Neural progenitor cell (in vitro differentiated cells): ENCODE measurements around the gene MBD3L4. TPM values are rescaled to one million over a fixed set of nuclear protein-coding genes. Genes with fewer than 3 reads are reported as not detected.

Experiments
- DNase-seq: peaks from one replicate; pipeline ENCODE4 v3.0.0-alpha.2; 2016; ENCODE audit warnings: low spot score
- H2AFZ ChIP-seq: fragments of 200-600 bp; sonication (generic); replicated peaks from 2 replicates; pipeline ENCODE4 v1.6.1; 2016; ENCODE audit warnings: antibody characterized with exemption
- H3F3A ChIP-seq: fragments of 200-600 bp; sonication (generic); 2 replicates; pipeline ENCODE4 v1.6.1; 2016; ENCODE audit warnings: antibody characterized with exemption, low read depth
- H3K27ac ChIP-seq: fragments of 200-600 bp; sonication (generic); 2 replicates; pipeline ENCODE4 v1.5.1; 2016; ENCODE audit warnings: mild to moderate bottlenecking
- H3K27me3 ChIP-seq: fragments of 200-600 bp; sonication (generic); 2 replicates; pipeline ENCODE4 v1.6.1; 2016; ENCODE audit warnings: mild to moderate bottlenecking, moderate library complexity
- H3K36me3 ChIP-seq: fragments of 200-600 bp; sonication (generic); 2 replicates; pipeline ENCODE4 v1.5.1; 2016
- H3K4me1 ChIP-seq: fragments of 200-600 bp; sonication (generic); 2 replicates; pipeline ENCODE4 v1.6.1; 2016; ENCODE audit warnings: mixed run types
- H3K4me2 ChIP-seq: fragments of 200-600 bp; sonication (generic); 2 replicates; pipeline ENCODE4 v1.6.1; 2016
- H3K4me3 ChIP-seq: fragments of 200-600 bp; sonication (generic); 2 replicates; pipeline ENCODE4 v1.5.1; 2016
- H3K79me2 ChIP-seq: fragments of 200-600 bp; sonication (generic); 2 replicates; pipeline ENCODE4 v1.6.1; 2016; ENCODE audit warnings: low read depth
- H3K9ac ChIP-seq: fragments of 200-600 bp; sonication (generic); 2 replicates; pipeline ENCODE4 v1.6.1; 2016
- H3K9me3 ChIP-seq: fragments of 200-600 bp; sonication (generic); 2 replicates; pipeline ENCODE4 v1.5.1; 2016; ENCODE audit warnings: low read depth
- H4K20me1 ChIP-seq: fragments of 200-600 bp; sonication (generic); 2 replicates; pipeline ENCODE4 v1.6.1; 2016; ENCODE audit warnings: low read depth
- H3K27ac Mint-ChIP-seq: 3 replicates; pipeline ENCODE4 v1.8.0; 2021; ENCODE audit warnings: mixed read lengths
- H3K27me3 Mint-ChIP-seq: 2 replicates; pipeline ENCODE4 v1.8.0; 2022; ENCODE audit warnings: low read depth, mild to moderate bottlenecking, inconsistent platforms, moderate library complexity, mixed read lengths; ENCODE audit not compliant: insufficient read depth
- H3K36me3 Mint-ChIP-seq: 3 replicates; pipeline ENCODE4 v1.8.0; 2021; ENCODE audit warnings: mixed read lengths
- H3K4me1 Mint-ChIP-seq: 3 replicates; pipeline ENCODE4 v1.8.0; 2021; ENCODE audit warnings: mixed read lengths
- H3K4me3 Mint-ChIP-seq: 3 replicates; pipeline ENCODE4 v1.8.0; 2021; ENCODE audit warnings: mild to moderate bottlenecking, moderate library complexity, mixed read lengths
- H3K9me3 Mint-ChIP-seq: 3 replicates; pipeline ENCODE4 v1.8.0; 2020; ENCODE audit warnings: mixed read lengths
- EZH2 ChIP-seq: fragments of 200-600 bp; sonication (generic); IDR thresholded peaks from 2 replicates; pipeline ENCODE4 v1.6.1; 2017; ENCODE audit warnings: antibody characterized with exemption, mild to moderate bottlenecking, moderate library complexity
- EZH2phosphoT487 ChIP-seq: fragments of 200-600 bp; sonication (generic); IDR thresholded peaks from 2 replicates; pipeline ENCODE4 v1.6.1; 2017; ENCODE audit warnings: antibody characterized with exemption
- total RNA-seq: library from RNA; depleted of rRNA; stranded (reverse); fragments of >200 nt; gene quantifications from 2 replicates; pipeline ENCODE4 v1.2.3, GENCODE V29; 2015; ENCODE audit warnings: low replicate concordance
- TF ChIP-seq, protein P1 (sequence below): fragments of 200-600 bp; sonication (generic); IDR thresholded peaks from 2 replicates; pipeline ENCODE4 v1.5.1; 2017; ENCODE audit warnings: antibody characterized with exemption, mild to moderate bottlenecking

Gene MBD3L4
- total RNA-seq, 1 donor from 2014 or later, result not detected

DNA sequence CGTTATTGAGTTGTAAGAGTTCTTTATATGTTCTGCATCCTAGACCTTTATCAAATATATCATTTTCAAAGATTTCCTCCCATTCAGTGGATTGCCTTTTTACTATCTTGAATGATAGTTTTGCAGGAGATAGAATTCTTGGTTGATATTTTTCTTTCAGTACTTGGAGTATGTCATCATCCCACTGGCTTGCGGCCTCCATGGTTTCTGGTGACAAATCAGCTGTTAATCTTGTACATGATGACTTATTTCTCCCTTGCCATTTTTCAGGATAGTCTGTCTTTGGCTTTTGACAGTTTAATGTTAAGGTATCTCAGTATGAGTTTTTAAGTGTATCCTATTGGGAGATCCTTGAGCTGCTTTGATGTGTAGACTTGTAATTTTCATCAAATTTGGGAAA is 38.0 kb upstream of the MBD3L4 start:
- Histone ChIP-seq H3K4me1 (no peaks in the 10 kb centered on the region), H3K9me3 (peaks cover 29% of the 10 kb centered on the region), H2AFZ (no peak overlapping the region), H3K36me3 (peaks cover 60% of the 10 kb centered on the region), H3K27me3 (no peaks in the 10 kb centered on the region), H3K79me2 (no peaks in the 10 kb centered on the region), H3K4me3 (no peak overlapping the region), H3F3A (peaks cover 12% of the 10 kb centered on the region), H3K4me2 (no peak overlapping the region), H3K9ac (no peak overlapping the region), H4K20me1 (no peaks in the 10 kb centered on the region), H3K27ac (no peak overlapping the region)
- Mint-ChIP-seq H3K27ac (no peak overlapping the region), H3K27me3 (no peaks in the 10 kb centered on the region), H3K36me3 (peaks cover 81% of the 10 kb centered on the region), H3K9me3 (peaks cover 64% of the 10 kb centered on the region), H3K4me3 (no peak overlapping the region), H3K4me1 (no peaks in the 10 kb centered on the region)
- no peak for DNase-seq
- TF ChIP-seq, protein P1, sequence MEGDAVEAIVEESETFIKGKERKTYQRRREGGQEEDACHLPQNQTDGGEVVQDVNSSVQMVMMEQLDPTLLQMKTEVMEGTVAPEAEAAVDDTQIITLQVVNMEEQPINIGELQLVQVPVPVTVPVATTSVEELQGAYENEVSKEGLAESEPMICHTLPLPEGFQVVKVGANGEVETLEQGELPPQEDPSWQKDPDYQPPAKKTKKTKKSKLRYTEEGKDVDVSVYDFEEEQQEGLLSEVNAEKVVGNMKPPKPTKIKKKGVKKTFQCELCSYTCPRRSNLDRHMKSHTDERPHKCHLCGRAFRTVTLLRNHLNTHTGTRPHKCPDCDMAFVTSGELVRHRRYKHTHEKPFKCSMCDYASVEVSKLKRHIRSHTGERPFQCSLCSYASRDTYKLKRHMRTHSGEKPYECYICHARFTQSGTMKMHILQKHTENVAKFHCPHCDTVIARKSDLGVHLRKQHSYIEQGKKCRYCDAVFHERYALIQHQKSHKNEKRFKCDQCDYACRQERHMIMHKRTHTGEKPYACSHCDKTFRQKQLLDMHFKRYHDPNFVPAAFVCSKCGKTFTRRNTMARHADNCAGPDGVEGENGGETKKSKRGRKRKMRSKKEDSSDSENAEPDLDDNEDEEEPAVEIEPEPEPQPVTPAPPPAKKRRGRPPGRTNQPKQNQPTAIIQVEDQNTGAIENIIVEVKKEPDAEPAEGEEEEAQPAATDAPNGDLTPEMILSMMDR, result no peak
- TF ChIP-seq EZH2phosphoT487 (no peak), EZH2 (no peak)

DNA sequence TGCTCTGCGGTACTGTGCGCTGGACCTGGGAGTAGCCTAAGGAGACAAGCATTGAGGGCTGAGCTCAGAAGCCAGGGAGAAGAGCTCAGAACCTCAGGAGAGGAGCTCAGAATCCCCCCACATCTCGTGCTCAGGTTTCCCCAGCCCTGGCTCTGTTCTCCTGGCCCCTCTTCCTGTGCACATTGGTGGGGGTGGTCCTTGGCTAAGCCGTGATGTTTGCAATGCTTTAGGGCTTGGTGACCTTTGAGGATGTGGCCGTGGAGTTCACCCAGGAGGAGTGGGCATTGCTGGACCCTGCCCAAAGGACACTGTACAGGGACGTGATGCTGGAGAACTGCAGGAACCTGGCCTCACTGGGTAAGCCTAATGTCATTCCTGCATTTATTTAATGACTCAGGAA is 36.2 kb upstream of the MBD3L4 start:
- Histone ChIP-seq H3F3A (no peaks in the 10 kb centered on the region), H4K20me1 (no peaks in the 10 kb centered on the region), H2AFZ (no peak overlapping the region), H3K27me3 (no peaks in the 10 kb centered on the region), H3K36me3 (peaks cover 42% of the 10 kb centered on the region), H3K79me2 (no peaks in the 10 kb centered on the region), H3K4me2 (no peak overlapping the region), H3K9me3 (peaks cover 13% of the 10 kb centered on the region), H3K9ac (no peak overlapping the region), H3K4me3 (no peak overlapping the region), H3K4me1 (no peaks in the 10 kb centered on the region), H3K27ac (no peak overlapping the region)
- Mint-ChIP-seq H3K27ac (no peak overlapping the region), H3K9me3 (peaks cover 55% of the 10 kb centered on the region), H3K4me3 (no peak overlapping the region), H3K4me1 (no peaks in the 10 kb centered on the region), H3K36me3 (peaks cover 73% of the 10 kb centered on the region), H3K27me3 (no peaks in the 10 kb centered on the region)
- no peak for DNase-seq
- TF ChIP-seq EZH2phosphoT487 (no peak), EZH2 (no peak)
- TF ChIP-seq, protein P1, result no peak

DNA sequence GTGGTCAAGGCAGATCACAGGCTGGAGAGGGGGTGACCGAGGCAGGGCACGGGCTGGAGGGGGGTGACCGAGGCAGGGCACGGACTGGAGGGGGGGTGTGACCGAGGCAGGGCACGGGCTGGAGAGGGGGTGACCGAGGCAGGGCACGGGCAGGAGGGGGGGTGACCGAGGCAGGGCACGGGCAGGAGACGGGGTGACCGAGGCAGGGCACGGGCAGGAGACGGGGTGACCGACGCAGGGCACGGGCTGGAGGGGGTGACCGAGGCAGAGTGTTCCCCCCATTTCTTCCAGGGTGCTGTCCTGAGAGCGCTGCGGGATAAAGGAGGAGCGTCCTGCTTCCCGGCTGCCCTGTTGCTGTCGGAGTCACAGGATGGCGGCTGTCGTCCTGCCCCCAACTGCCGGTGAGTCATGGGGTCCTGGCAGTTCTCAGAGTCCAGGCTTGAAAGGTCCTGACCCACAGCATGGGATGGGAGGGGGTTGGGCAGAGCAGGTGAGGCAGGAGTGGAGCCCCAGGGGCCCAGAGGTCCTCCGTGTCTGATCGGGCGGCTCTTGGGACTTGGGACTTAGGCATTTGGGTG is 34.8 kb upstream of the MBD3L4 start:
- Histone ChIP-seq H3K4me2 (no peak overlapping the region), H3K36me3 (peaks cover 34% of the 10 kb centered on the region), H3K4me3 (no peak overlapping the region), H3K27ac (no peak overlapping the region), H4K20me1 (peaks cover 4% of the 10 kb centered on the region), H2AFZ (no peak overlapping the region), H3K4me1 (peaks cover 3% of the 10 kb centered on the region), H3K9ac (no peak overlapping the region), H3F3A (peaks cover 4% of the 10 kb centered on the region), H3K79me2 (peaks cover 13% of the 10 kb centered on the region), H3K9me3 (peaks cover 13% of the 10 kb centered on the region), H3K27me3 (no peaks in the 10 kb centered on the region)
- Mint-ChIP-seq H3K4me1 (no peaks in the 10 kb centered on the region), H3K27me3 (no peaks in the 10 kb centered on the region), H3K9me3 (peaks cover 44% of the 10 kb centered on the region), H3K36me3 (peaks cover 65% of the 10 kb centered on the region), H3K4me3 (no peak overlapping the region), H3K27ac (no peak overlapping the region)
- no peak for DNase-seq
- TF ChIP-seq EZH2phosphoT487 (no peak), EZH2 (no peak)
- TF ChIP-seq, protein P1, result no peak
